Stimulated activated CD8-positive, alpha-beta memory T cell treated with anti-CD3 and anti-CD28 coated beads, Interleukin-4, amount 100 ng/mL, for 1 hour (primary cell): Measurements from ENCODE around the gene PCNX3.

Experiments
- DNase-seq, 2 donors: peaks; one replicate each; pipeline ENCODE4 v3.0.0-alpha.2; 2020; ENCODE audit warnings: low read depth in 2 of 2, low spot score in 1 of 2

Gene PCNX3

GRCh38 chr11:65580031-65580692 is 35.4 kb upstream of the PCNX3 start:
- no peak for DNase-seq

- no peak for DNase-seq
Observed at GRCh38 chr11:65580756-65581155, 34.8 kb upstream of the PCNX3 start.

GRCh38 chr11:65581928-65582327 is 33.6 kb upstream of the PCNX3 start:
- DNase-seq = no peak

GRCh38 chr11:65583589-65583988 is 32.0 kb upstream of the PCNX3 start:
- DNase-seq = no peak

DNA sequence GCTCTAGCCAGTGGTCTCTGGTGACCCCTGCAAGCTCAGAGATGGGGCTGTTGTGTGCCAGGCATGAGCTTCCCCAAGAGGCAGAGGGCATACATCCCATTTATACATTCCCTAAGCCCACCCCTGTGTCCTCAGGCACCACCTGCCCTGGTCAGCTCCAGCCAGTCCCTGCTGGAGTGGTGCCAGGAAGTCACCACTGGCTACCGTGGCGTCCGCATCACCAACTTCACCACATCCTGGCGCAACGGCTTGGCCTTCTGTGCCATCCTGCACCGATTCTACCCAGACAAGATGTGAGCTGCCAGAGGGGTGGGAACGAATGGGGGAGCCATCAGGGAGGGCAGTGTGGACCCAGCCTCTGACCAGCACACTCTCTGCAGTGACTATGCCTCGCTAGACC is 31.5 kb upstream of the PCNX3 start:
- no peak for DNase-seq

- DNase-seq = no peak
Observed at GRCh38 chr11:65584723-65585171, 30.8 kb upstream of the PCNX3 start.

DNA sequence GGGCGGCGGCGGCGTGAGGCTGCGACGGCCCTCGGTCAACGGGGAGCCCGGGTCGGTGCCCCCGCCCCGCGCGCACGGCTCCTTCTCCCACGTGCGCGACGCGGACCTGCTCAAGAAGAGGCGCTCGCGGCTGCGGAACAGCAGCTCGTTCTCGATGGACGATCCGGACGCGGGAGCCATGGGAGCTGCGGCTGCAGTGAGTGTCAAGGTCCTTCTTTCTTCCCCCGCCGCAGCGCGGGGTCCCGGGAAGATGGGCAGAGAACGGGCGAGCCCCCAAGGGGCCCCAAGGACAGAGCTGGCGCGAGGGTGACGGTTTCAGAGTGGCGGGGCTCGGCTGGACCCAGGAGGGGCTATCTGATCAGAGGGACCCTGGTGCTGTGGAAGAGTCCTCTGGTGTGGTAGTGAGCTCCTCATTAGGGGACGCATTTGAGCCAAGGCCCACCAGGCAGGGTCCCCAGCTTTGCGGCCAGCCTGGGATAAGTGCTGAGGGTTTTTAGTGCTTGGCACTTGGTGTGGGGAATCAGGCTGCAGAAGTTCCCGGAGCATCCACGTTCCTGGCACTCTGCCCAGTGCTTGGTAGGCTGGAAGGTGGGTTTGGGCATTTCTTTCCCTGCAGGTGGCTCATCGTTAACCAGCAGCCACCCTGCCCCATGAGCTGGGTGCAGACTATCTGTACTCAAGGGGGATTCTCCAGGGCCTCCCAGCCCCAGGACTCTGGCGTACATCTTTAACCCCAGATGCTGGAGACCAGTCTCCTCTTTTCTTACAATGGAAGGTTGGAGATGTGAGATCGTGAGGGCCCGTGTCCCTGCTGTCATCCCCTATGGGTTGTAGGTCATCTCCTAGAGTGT is 30.0 kb upstream of the PCNX3 start:
- no peak for DNase-seq

DNA sequence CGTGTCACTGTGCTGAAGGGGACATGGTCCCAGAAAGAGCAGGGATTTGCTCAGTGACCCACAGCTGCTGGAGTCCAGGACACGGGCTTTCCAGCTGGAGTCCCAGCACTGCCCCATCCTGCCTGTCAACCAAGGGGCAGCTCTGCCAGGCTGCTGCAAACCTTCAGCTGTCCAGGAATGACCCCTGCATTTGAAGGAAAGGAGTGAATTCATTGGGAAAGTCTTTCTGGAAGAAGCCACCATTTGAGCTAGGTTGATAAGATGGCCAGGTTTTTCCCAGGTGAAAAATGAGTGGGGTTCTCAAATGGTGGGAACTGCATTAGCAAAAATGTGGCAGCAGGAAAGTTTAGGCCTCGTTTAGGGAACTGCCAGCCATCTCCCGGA is 29.3 kb upstream of the PCNX3 start:
- DNase-seq = no peak

- DNase-seq = no peak
Observed at GRCh38 chr11:65586676-65587075, 28.9 kb upstream of the PCNX3 start.

GRCh38 chr11:65588199-65589054 is 27.1 kb upstream of the PCNX3 start:
- DNase-seq = peak in 1 of 2 donors; percentile 61

DNA sequence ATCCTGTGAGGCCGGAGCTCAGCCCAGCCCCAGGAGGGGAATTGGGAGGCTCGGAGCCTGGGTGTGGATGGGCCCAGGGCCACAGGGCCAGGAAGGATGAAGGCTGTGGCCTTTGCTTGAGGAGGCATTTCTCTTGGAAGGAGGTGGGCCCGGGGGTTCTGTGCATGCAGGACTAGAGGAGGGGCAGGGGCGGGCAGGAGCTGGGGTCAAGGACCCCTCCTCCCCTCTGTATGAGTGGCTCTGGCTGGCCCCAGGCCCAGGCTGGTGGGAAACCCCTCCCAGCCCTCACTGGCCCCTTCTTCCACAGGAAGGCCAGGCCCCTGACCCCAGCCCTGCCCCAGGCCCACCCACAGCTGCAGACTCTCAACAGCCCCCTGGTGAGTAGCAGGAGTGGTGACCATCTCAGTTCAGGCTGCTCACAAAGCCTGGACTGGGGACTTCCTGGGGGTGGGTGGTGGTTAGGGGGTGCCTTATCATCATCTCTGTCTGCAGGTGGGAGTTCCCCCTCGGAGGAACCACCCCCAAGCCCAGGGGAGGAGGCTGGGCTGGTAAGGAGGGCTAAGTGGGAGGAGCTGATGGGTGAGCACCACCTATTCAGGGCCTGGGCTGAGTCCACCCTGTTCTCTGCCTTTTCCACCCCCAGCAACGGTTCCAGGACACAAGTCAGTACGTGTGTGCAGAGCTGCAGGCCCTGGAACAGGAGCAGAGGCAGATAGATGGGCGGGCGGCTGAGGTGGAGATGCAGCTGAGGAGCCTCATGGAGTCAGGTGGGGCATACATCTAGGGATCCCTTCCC is 25.9 kb upstream of the PCNX3 start:
- DNase-seq = no peak

- DNase-seq = no peak
Observed at GRCh38 chr11:65590240-65590738, 25.3 kb upstream of the PCNX3 start.

- DNase-seq = no peak
Observed at GRCh38 chr11:65591939-65592857, 23.4 kb upstream of the PCNX3 start.

DNA sequence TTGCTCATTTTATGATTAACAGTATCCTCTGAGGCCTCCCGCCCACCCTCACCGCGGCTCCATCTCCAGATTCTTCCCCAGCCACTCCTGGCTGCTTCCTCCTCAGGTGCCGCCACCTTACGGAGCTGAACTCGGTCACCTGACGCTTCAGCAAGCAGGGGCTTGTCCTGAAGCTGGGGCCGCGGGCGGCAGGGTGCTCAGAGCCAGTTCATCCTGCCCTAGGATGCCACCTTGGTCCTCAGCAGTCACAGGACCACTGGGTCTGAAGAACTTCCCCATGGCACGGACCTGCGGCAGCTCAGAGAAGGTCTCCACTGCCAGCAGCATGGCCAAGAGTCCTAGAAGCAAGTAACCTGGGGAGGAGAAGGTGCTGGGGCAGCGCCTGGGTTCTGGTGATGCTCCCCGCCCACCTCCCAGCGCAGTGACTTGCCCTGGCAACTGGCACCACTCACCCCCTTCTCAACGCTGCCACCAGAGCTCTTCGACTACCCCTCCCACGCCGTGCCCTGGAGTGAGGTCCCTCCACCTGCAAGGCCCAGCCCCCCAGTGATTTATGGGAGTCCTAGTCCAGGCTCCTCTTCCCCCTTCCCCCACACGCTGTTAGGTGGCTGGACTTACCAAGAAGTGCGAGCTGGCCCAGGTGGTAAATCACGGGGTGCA is 22.6 kb upstream of the PCNX3 start:
- DNase-seq = no peak

DNA sequence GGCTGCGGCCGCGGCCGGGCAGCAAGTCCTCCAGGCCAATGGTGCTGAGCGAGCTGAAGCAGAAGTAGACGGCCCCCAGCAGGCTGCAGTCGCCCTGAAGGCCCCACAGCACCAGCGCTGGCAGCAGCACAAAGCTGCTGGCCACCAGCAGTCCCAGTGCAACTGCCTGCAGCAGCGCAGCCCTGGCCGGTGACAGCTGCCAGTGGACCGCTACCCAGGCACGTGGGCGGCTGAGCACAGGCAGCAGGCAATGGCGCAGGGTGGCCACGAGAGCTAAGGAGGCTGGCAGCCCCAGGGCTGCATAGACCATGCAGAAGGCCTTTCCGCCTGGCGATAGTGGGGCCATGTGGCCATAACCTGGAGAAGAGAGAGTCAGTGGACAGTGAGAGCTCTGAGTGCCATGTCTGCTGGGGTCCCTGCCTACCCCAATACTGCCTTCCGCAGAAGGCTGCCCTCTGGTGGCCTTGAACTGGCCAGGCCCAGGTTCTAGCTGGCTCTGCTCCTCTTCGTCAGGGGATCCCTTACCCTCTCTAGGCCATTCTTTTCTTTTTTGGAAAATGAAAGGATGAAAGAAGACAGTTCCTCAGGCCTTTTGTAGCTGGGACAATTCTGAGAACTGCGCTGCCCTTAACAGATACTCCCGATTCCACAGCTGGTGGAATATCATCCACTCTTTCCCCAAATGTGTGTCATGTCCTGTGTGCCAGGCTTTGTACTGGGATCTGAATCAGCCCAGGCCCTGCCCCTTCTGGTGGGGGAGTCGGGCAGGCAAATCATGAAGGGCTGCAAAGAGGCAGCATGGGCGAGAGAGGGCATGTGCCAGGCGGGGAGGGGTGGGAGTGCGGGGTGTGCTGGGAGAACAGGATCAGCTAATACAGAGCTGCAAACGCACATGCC is 21.8 kb upstream of the PCNX3 start:
- DNase-seq = no peak

- DNase-seq = no peak
Observed at GRCh38 chr11:65595131-65595530, 20.4 kb upstream of the PCNX3 start.

DNA sequence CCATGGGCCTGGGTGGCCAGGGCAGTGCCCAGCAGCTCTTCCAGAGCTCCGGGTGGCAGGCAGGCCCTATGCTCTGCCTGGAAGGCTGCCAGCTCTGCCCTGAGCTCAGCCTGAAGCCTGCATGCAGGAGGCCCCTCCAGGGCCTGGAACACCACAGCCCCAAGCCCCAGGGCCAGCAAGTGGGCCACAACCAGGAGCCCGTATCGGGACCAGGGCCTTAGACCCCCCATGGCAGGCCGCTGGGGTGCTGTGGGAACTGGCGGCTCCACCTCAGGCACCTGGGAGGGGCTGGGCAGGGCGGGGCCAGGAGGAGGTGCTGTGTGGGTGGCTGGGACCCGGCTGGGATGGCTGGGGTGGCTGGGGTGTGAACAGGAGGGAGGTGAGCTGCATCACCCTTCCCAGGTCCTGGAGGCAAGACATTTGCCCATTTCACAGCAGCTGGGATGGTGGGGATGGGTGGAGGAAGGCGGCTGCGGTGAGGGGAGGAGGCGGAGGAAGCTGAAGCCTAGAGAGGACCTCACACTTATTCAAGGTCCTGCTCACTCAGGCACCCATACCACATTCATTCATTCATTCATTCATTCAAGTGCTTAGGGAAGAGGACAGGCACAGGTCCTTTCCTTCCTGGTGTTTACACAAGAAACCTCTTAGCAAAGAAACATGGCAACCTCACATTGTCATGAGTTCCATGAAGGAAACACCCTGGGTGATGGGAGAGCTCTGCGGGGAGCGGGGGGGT is 19.9 kb upstream of the PCNX3 start, which contains the start of gene KCNK7:
TSS of gene KCNK7 (minus strand) at position 258 of the 739 bp plus-strand sequence. CDS start at position 230, 28 bp downstream.
- DNase-seq = no peak
